Prostate gland (tissue), 2 donors: Measurements from ENCODE around the gene SPNS3. TPM values are rescaled to one million over a fixed set of nuclear protein-coding genes. Genes with fewer than 3 reads are reported as not detected.

Experiments
- DNase-seq: peaks from one replicate; pipeline ENCODE4 v3.0.0-alpha.2; 2019; ENCODE audit warnings: low spot score
- H3K27ac ChIP-seq, 2 donors: fragments of 200-600 bp; sonication (generic); 2 replicates each; pipeline ENCODE4 v1.5.1; 2017 to 2019
- H3K27me3 ChIP-seq: fragments of 200-600 bp; sonication (generic); replicated peaks from 2 replicates; pipeline ENCODE4 v1.5.1; 2019; ENCODE audit not compliant: insufficient read depth
- H3K36me3 ChIP-seq, 2 donors: fragments of 200-600 bp; sonication (generic); 1 replicate in 1 of 2; 2 replicates in 1 of 2; pipeline versions ENCODE4 v1.5.1 to v1.8.1; 2017 to 2019
- H3K4me1 ChIP-seq: fragments of 200-600 bp; sonication (generic); replicated peaks from 2 replicates; pipeline ENCODE4 v1.5.1; 2019
- H3K4me3 ChIP-seq, 2 donors: fragments of 200-600 bp; sonication (generic); 2 replicates each; pipeline ENCODE4 v1.5.1; 2017 to 2019
- H3K9me3 ChIP-seq: fragments of 200-600 bp; sonication (generic); 2 replicates; pipeline ENCODE4 v1.5.1; 2017
- POLR2A ChIP-seq: fragments of 450-650 bp; IDR thresholded peaks from one replicate; pipeline ENCODE4 v1.6.1; 2016; ENCODE audit warnings: antibody characterized with exemption, mild to moderate bottlenecking
- POLR2AphosphoS5 ChIP-seq: sonication (generic); formaldehyde crosslinking; IDR thresholded peaks from one replicate; pipeline ENCODE4 v1.6.1; 2017; ENCODE audit warnings: antibody characterized with exemption
- WGBS: methylation state at CpG from one replicate; pipeline ENCODE4 v1.1.5; 2018; 5-methylcytosine and 5-hydroxymethylcytosine counted together
- intact Hi-C: fragments of 100-400 bp; cut with DNase I; formaldehyde crosslinking; loops from one replicate; pipeline ENCODE4 v1.14.2; 2022
- total RNA-seq, 2 donors: library from RNA; depleted of rRNA; stranded (reverse); fragments of >200 nt; gene quantifications; one replicate each; pipeline ENCODE4 v1.1.0, GENCODE V29; 2016
- TF ChIP-seq, protein P1 (sequence below), 4 experiments: fragments of 200-600 bp in 2 of 4; fragments of 450-650 bp in 2 of 4; sonication (generic) in 2 of 4; IDR thresholded peaks; 1 replicate in 3 of 4; 2 replicates in 1 of 4; pipeline ENCODE4 v1.5.1; 2016 to 2019; ENCODE audit warnings: antibody characterized with exemption in 4 of 4, mild to moderate bottlenecking in 2 of 4, moderate library complexity in 2 of 4

SPNS3 gene
- total RNA-seq, 2 donors from 2014 or later = 0.50 TPM; not detected in 1

DNA sequence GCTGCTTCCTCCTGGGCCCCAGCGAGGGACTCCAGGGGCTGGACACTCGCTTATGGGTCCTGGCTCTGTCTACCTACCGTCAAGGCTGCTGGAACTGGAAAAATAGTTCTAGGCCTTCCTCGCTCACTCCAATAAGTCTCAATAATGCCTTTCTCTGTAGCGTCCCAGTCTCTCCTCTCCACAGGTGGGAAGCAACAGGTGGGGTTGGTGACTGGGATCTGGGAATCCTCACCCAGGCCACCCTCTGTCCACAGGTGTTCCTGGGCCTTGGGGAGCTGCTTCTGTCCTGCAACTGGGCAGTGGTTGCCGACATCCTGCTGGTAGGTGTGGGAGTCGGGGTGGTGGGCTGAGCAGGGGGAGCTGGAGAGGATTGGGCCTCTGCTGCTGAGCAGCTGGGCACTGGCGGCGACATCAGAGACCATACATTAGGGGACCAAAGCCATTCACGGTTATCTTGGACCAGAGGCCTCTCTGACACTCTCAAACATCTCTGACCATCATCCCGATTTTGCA, 44.6 kb downstream of the SPNS3 start:
- WGBS = 95% methylated on average over 11 of the region's 11 CpGs
- DNase-seq = no peak
- TF ChIP-seq, protein P1, sequence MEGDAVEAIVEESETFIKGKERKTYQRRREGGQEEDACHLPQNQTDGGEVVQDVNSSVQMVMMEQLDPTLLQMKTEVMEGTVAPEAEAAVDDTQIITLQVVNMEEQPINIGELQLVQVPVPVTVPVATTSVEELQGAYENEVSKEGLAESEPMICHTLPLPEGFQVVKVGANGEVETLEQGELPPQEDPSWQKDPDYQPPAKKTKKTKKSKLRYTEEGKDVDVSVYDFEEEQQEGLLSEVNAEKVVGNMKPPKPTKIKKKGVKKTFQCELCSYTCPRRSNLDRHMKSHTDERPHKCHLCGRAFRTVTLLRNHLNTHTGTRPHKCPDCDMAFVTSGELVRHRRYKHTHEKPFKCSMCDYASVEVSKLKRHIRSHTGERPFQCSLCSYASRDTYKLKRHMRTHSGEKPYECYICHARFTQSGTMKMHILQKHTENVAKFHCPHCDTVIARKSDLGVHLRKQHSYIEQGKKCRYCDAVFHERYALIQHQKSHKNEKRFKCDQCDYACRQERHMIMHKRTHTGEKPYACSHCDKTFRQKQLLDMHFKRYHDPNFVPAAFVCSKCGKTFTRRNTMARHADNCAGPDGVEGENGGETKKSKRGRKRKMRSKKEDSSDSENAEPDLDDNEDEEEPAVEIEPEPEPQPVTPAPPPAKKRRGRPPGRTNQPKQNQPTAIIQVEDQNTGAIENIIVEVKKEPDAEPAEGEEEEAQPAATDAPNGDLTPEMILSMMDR (IDR thresholded peaks at IDR 0.05) = no peak
- TF ChIP-seq POLR2A (no peak), POLR2AphosphoS5 (no peak)
- Histone ChIP-seq H3K27me3 (peaks cover 3% of the 10 kb centered on the region), H3K27ac (no peak overlapping the region), H3K4me3 (no peak overlapping the region), H3K9me3 (no peaks in the 10 kb centered on the region), H3K4me1 (no peaks in the 10 kb centered on the region), H3K36me3 (no peaks in the 10 kb centered on the region)
- intact Hi-C loops = no loop called here

DNA sequence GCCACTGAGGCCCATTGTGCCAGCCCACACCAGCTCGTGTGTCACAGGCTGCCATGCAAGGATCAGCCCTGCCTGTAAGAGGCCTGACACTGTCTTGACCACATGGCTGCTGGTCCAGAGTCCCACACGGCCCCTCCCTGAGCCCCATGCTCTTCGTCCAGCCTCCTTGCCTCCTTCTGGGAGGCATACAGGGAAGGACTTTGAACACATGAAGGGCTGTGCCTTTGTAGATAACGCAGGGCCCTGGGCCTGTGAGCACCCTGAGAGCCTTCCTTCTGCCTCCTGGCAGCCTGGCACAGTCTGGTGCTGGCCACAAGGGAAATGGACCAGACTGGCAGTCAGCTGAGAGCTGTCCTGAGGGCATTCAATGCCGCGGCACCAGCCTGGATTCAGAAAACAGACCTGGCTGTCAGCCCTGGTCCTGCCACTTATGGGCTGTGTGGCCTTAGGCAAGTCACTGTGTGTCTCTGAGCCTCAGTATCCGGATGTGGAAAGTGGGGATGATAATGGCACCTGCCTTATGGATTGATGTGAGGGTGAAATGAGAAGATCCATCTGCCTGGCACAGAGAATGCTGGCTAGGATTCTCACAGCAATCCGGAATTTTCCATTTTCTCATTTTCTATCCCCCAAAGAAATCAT, 45.7 kb downstream of the SPNS3 start:
- H3K27ac ChIP-seq = no peak overlapping the region
- H3K4me1 ChIP-seq = no peaks in the 10 kb centered on the region
- TF ChIP-seq POLR2A (no peak), POLR2AphosphoS5 (no peak)
- TF ChIP-seq, protein P1 (IDR thresholded peaks at IDR 0.05) = no peak
- peaks cover 3% of the 10 kb centered on the region for H3K27me3 ChIP-seq
- no peak for DNase-seq
- intact Hi-C loops = no loop called here
- WGBS = 92% methylated on average over 8 of the region's 8 CpGs
- H3K36me3 ChIP-seq = no peaks in the 10 kb centered on the region
- H3K9me3 ChIP-seq = no peaks in the 10 kb centered on the region
- no peak overlapping the region for H3K4me3 ChIP-seq

DNA sequence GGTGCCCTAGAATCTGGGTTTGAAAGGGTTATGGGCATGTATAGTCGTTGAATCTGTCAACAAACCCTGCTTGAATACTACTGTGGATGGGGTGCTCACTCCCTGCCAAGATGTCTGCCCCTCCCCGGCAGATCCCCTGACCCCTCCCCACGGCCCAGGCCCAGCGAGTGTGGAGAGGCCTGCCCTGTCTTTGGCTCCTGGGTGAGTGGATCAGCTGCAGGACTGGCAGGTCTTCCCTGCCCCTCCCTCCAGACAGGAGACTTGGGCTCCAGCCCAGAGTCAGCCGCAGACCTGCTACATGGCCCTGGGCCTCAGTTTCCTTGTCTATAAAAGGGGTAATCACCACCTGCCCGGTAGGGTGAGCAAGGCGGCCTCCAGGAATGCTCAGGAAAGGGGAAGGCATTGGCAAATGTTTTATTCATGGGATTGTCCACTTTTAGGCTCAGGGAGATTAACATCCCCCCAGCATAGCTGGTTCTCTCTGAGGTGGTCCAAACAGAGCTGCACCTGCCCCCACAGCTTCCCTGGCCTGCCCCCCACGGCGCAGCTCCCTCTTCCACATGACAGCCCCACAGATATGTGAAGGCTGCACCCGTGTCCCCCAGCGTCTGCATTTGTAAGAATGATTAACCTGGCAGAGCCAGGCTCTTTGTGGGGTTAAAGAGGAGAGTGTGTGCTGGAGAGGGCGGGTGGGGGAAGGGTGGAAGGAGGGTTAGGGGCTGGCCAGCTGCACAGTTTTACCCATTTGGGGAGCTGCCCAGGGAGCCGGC, 46.4 kb downstream of the SPNS3 start:
- intact Hi-C loops = no loop called here
- TF ChIP-seq, protein P1 (IDR thresholded peaks at IDR 0.05) = no peak
- TF ChIP-seq POLR2AphosphoS5 (no peak), POLR2A (no peak)
- Histone ChIP-seq H3K4me3 (no peak overlapping the region), H3K36me3 (no peaks in the 10 kb centered on the region), H3K4me1 (no peaks in the 10 kb centered on the region), H3K27ac (no peak overlapping the region), H3K9me3 (no peaks in the 10 kb centered on the region), H3K27me3 (peaks cover 3% of the 10 kb centered on the region)
- DNase-seq = no peak
- 53% methylated on average over 13 of the region's 13 CpGs for WGBS

DNA sequence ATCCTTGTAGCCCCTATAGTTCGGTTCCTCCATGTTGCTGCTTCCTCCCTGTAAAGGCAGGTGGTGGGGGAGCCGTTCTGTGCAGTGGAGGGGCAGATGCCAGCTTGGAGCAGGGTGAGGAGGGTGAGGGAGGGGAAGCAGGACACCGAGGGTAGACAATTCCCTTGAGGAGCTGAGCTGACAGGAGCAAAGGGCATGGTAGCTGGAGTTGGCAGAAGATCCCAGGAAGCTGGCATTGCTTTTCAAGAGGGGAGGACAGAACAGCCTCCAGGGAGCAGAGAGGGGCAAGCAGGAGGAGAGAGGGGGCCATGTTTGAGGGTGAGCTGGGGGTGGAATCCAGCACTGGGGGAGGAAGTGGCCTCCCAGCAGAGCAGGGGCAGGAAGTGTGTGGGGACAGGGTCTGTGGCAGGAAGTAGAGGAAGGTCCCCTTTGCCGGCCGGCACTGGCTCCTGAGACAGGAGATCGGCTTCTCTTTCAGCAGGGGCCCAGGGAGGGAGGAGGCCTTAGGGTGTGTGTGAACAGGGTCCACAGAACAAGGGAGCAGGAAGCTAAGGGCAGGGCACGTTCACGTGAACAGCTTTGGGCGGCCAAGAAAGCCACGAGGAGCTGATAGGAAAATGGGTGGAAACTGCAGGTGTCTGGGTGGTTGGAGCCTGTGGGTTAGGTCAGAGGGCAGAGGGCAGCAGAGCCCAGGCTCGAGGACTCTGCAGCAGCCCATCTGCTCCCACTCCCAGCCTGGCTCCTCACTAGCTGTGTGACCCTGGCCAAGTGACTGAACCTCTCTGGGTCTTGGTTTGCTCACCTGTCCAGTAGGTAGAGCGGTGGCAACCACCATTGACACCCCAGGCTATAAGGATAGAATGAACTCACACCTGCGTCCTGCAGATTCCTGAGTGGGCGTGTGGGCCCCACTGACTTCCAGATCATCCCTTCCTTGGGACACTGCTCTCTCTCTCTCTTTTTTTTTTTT, 47.5 kb downstream of the SPNS3 start:
- no peaks in the 10 kb centered on the region for H3K36me3 ChIP-seq
- no peak for TF ChIP-seq POLR2AphosphoS5
- TF ChIP-seq POLR2A = no peak
- TF ChIP-seq, protein P1 (IDR thresholded peaks at IDR 0.05) = no peak
- intact Hi-C loops = no loop called here
- no peaks in the 10 kb centered on the region for H3K27me3 ChIP-seq
- H3K27ac ChIP-seq = no peak overlapping the region
- H3K4me3 ChIP-seq = no peak overlapping the region
- DNase-seq = no peak
- no peaks in the 10 kb centered on the region for H3K9me3 ChIP-seq
- H3K4me1 ChIP-seq = no peaks in the 10 kb centered on the region
- 63% methylated on average over 14 of the region's 14 CpGs for WGBS
